ENCODE data around the gene C4orf50. TPM values are rescaled to one million over a fixed set of nuclear protein-coding genes. Genes with fewer than 3 reads are reported as not detected.

Gene C4orf50
- total and polyA plus RNA-seq, 10 of the 15 experiments (the other 5 are each of a cell fraction or from before 2014, with no cell fraction given): 0.04 to 0.09 (median 0.05) TPM; not detected in 3

GRCh38 chr4:6023731-6024130 lies 5.5 kb upstream of the C4orf50 start:
- Histone ChIP-seq H3K9ac (ENCODE audit: control insufficient read depth, insufficient read depth, low read length) (no peak overlapping the region), H3K9me3 (replicated peaks; ENCODE audit: control insufficient read depth, insufficient read depth, low read length) (no peaks in the 10 kb centered on the region), H3K4me3 (no peak overlapping the region), H3K4me1 (ENCODE audit: control insufficient read depth, insufficient read depth, low read length) (no peaks in the 10 kb centered on the region), H2AFZ (ENCODE audit: control insufficient read depth, low read depth, low read length) (no peak overlapping the region), H3K4me2 (ENCODE audit: control insufficient read depth, insufficient read depth) (no peak overlapping the region), H3K36me3 (ENCODE audit: control insufficient read depth in 2 of 2, insufficient read depth in 2 of 2, low read length in 1 of 2) (no peaks in the 10 kb centered on the region), H3K27me3 (replicated peaks in 1 of 2; ENCODE audit: control insufficient read depth in 2 of 2, insufficient read depth in 2 of 2, low read length in 1 of 2) (no peaks in the 10 kb centered on the region; a peak in 1 of 4 replicates), H4K20me1 (ENCODE audit: control insufficient read depth, insufficient read depth) (no peaks in the 10 kb centered on the region), H3K79me2 (ENCODE audit: control insufficient read depth, insufficient read depth, low read length) (no peaks in the 10 kb centered on the region), H3K27ac (ENCODE audit: control insufficient read depth, insufficient read depth) (no peak overlapping the region)
- FAIRE-seq (no peak), DNase-seq (ENCODE audit: low read depth, low spot score) (no peak), ATAC-seq (no peak)
- in situ Hi-C loops (cut with MboI): no loop called here
- WGBS (ENCODE audit: insufficient coverage, insufficient replicate concordance, low lambda C conversion rate, missing lambda C conversion rate): 33% methylated on average over 10 of the region's 10 CpGs
- CTCF ChIA-PET: interaction anchor here (1.2 to 2.0 kb wide), 2 partner anchors 25 to 211 kb away, joined by 3 to 6 read pairs; no protein-coding TSS in a partner anchor
- intact Hi-C loops (cut with micrococcal nuclease; ENCODE audit: unreplicated experiment): no loop called here
- SMC1A ChIA-PET (ENCODE audit: uncharacterized antibody, unreplicated experiment): no interaction called here
- TF ChIP-seq PBX3 (IDR thresholded peaks at IDR 0.05; ENCODE audit: insufficient replicate concordance, low read depth, low read length) (no peak), E4F1 (IDR thresholded peaks at IDR 0.05; ENCODE audit: borderline replicate concordance, partially characterized antibody) (no peak), BRCA1 (IDR thresholded peaks at IDR 0.05; ENCODE audit: low read depth, low read length) (no peak), BCL3 (IDR thresholded peaks at IDR 0.05; ENCODE audit: borderline replicate concordance, insufficient read depth, low read depth, low read length, poor library complexity, severe bottlenecking) (no peak), RB1 (IDR thresholded peaks at IDR 0.05; ENCODE audit: borderline replicate concordance) (no peak)
- POLR2A ChIA-PET: no interaction called here
- RAD21 ChIA-PET (ENCODE audit: unreplicated experiment): no interaction called here
- BruUV-seq (replicated peaks): no TSS peak

Data from GM12878 (cell line).